T-helper 2 cell (primary cell): ENCODE results near the gene UPK1A.
A peak's percentile ranks its signal among the peaks of the same experiment; 100 is the strongest.
"Not testable (repeated sequence)": the region's sequence is repeated elsewhere in the genome, so short reads cannot be mapped to it uniquely, and the experiment has no call there.

Experiments
- DNase-seq, 5 experiments: peaks; one replicate each; pipeline versions ENCODE4 v3.0.0 to v3.0.0-alpha.2; 2012 to 2022

The UPK1A gene

GRCh38 chr19:35644987-35645679 is 21.2 kb upstream of the UPK1A start:
- peak; percentile 34 to 83 (median 70) for DNase-seq

- no peak for DNase-seq
Measured at GRCh38 chr19:35645680-35646511, 20.4 kb upstream of the UPK1A start.

GRCh38 chr19:35648017-35648961 is 18.0 kb upstream of the UPK1A start, which contains the start of gene COX6B1:
Gene COX6B1 (plus strand): TSS chr19:35648323. CDS start chr19:35651244, 2,921 bp downstream.
- peak; percentile 68 to 99 (median 88) for DNase-seq

- no peak for DNase-seq
Measured at GRCh38 chr19:35650581-35650980, 15.7 kb upstream of the UPK1A start.

GRCh38 chr19:35654828-35655227 is 11.5 kb upstream of the UPK1A start:
- not testable (repeated sequence) for DNase-seq

GRCh38 chr19:35655600-35655999 is 10.7 kb upstream of the UPK1A start:
- DNase-seq: no peak

GRCh38 chr19:35656700-35657099 is 9.6 kb upstream of the UPK1A start:
- DNase-seq: no peak

GRCh38 chr19:35657904-35658700 is 8.2 kb upstream of the UPK1A start:
- DNase-seq: no peak

GRCh38 chr19:35661995-35662340 is 4.3 kb upstream of the UPK1A start:
- DNase-seq: no peak

GRCh38 chr19:35663981-35664380 is 2.3 kb upstream of the UPK1A start:
- no peak for DNase-seq

- DNase-seq: no peak
Measured at GRCh38 chr19:35665157-35665556, 1.2 kb upstream of the UPK1A start.

GRCh38 chr19:35665604-35666003 is 713 bp upstream of the UPK1A start:
- no peak for DNase-seq

GRCh38 chr19:35669566-35669965 is 3.2 kb downstream of the UPK1A start:
- no peak for DNase-seq

GRCh38 chr19:35669974-35670373 is 3.7 kb downstream of the UPK1A start:
- DNase-seq: no peak

GRCh38 chr19:35670686-35671085 is 4.4 kb downstream of the UPK1A start:
- no peak for DNase-seq

- no peak for DNase-seq
Measured at GRCh38 chr19:35671818-35672217, 5.5 kb downstream of the UPK1A start.

- DNase-seq: peak in 3 of 5 experiments; percentile 11 to 84 (median 40)
Measured at GRCh38 chr19:35673121-35673804, 6.9 kb downstream of the UPK1A start.

GRCh38 chr19:35675589-35676140 is 9.3 kb downstream of the UPK1A start:
- DNase-seq: no peak

GRCh38 chr19:35689836-35690235 is 23.5 kb downstream of the UPK1A start:
- DNase-seq: no peak

- DNase-seq: not testable (repeated sequence)
Measured at GRCh38 chr19:35691106-35691505, 24.8 kb downstream of the UPK1A start.

- no peak for DNase-seq
Measured at GRCh38 chr19:35692010-35692409, 25.7 kb downstream of the UPK1A start.
